Kidney tubule cell (primary cell): Measurements from ENCODE around the gene DIDO1.

Experiments used
- DNase-seq: peaks from one replicate; pipeline ENCODE4 v3.0.0-alpha.2; 2018; ENCODE audit warnings: low spot score

DIDO1 gene

DNA sequence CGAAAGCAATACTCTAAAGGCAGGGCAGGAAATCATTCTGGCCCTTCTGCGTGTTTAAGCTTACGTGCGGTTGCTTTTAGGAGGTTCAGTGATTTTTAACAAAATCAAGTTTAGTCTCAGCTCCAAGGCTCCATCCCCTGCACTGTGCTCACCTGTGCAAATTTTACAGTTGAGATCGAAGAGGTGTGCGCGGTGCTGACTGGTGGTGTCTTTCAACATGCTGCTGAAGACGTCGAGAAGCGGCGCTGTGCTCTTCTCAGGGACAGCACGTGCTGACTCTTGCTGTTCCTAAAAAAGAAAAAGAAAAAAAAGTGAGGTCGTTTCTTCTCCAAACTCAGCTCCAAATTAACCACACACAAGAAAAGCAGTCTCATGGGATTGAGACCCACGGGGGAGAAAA lies 32.0 kb downstream of the DIDO1 start:
- no peak for DNase-seq

DNA sequence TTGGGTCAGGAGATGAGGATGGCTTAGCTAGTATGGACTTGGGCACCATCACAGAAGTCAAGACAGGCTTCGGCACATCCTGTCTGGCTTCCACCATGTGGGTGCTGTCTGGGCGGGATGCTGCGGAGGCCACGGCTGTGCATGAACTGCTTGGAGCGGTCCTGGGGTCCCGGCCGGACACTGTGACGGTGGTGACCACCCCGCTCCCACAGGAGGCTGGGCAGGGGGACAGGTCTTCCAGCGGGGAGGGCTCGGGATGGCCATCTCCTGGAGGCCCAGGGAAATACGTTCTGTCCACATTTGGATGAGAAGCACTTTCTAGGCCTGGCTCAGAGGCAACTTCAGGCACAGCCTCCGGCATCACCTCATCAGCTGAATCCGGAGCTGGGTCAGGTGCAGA lies 32.6 kb downstream of the DIDO1 start:
- DNase-seq: no peak

DNA sequence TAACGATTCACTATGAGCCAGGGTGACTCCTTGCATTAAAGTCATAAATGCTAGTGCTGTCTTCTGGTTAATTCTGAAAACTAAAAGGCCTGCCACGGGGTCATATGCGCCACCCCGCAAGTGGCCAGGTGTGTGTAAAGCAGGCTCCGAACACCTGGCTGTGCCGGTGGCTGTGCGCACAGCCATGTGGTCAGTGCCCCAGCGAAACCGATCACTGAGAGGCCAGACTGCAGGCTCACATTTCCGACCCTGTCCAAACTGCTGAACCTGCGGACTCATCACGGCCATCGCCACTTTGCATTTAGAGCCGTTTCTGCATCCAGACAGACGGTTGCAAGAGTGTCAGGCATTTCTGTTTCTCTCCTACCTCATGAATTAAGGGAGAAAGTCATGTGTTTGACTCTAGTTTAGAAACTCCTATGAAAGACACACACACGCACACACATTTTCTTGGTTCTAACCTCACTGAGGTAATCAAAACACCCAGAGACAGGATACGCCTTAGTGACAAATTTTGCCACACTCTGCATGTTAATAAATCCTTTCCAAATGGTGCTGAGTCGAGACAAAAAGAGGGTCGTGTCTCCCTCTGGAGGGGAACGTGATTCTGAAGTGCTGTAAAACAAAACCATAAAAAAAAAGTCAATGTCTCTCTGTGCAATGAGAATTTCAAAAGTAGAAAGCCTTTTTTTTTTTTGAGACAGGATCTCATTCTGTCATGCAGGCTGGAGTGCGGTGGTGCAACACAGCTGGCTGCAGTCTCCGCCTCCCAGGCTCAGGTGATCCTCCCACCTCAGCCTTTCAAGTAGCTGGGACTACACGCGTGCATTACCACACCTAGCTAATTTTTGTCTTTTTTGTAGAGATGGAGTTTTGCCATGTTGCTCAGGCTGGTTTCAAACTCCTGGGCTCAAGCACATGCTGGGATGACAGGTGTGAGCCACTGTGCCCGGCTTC lies 33.7 kb downstream of the DIDO1 start:
- DNase-seq: no peak

DNA sequence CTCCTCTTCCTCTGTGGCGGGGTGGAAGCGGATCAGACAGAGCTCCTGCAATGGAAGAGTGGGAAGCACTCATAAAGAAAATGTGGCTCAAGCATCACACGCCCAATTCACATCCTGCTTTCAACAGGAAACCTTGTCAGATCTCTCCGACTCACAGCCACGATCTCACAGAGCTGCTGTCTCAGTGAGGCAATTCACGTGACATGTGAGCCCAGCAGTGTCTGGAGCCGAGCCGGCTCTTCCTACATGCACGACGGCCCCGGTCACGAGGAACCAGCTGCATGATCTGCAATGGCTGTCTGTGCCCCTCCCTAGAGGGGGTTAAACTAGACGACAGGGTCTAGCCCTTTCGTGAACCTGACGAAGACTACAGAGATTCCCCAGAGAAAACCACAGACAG lies 35.2 kb downstream of the DIDO1 start:
- peak; percentile 37 for DNase-seq

DNA sequence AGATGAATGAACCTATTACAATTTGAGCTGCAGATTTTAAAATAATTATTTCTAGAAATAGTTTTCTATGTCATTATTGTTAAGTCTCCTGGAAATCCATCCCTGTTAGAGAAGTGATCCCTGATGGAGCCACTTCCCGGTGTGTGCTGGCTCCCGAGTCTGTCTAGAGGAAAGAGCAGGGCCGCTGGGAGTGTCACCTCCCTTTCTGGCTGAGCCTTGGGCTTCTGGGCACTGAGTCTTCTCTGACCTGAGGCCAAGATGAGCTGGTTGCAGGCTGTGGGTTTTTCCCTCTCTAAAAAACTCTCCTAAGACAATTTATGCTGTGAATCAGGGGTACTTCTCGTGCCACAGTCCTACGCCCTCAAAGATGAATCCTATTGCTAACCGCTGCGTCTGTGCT lies 35.9 kb downstream of the DIDO1 start:
- DNase-seq: no peak

DNA sequence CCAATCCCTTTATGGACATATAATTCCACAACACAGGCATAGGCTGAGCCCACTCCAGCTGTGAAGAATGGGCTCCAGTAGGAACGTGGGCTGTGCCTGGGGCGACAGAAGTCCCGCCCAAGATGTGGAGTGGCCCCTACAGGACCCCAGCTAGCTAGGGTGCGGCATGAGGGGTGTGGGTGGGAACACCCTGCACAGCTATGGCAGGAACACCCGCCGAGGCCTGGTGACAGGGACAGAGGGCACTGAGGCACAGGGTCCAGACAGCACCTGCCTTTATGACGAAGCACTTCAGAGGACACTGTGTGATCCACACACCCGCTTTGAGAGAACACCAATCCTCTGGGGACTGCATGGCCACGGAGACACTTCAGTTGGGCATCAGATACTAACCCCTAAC lies 36.4 kb downstream of the DIDO1 start:
- DNase-seq: no peak

DNA sequence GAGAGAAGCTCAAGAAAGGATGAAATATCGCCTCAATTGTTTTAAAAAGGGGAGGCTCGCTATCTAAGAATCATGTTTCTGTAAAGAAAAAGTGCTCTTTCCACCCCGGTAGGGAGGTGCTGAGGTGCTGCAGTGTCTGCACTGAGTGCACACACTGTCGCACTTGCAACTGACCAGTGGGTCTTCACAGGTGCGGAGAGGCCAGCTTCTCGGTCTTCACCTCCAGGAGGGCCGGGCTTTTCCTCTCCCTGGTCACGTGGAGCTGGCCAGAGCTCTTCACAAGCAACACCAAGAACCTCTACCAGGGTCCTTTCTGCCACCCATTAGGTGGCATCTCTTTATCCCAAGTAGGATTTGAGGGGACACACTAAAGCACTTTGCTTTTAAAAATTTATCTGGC lies 36.9 kb downstream of the DIDO1 start:
- DNase-seq: no peak

DNA sequence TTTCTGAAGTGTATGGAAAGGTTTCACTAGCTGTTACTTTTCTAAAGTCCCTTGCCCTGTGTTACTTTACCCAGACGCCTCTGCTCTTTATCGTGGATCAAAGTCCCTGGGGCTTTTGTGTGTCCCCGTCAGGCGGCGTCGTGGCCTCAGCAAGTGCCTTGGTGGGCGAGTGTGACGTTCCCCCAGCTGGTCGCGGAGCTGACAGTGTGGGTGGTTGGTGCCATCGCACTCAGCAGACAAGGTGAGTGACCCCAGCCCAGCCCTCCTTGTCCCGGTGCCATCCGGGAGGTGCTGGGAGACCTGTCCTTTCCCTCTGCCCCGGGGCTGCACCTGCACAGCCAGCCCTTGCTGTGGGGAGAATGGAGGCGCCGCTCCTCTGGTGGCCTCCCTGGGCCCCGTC lies 37.4 kb downstream of the DIDO1 start:
- no peak for DNase-seq

DNA sequence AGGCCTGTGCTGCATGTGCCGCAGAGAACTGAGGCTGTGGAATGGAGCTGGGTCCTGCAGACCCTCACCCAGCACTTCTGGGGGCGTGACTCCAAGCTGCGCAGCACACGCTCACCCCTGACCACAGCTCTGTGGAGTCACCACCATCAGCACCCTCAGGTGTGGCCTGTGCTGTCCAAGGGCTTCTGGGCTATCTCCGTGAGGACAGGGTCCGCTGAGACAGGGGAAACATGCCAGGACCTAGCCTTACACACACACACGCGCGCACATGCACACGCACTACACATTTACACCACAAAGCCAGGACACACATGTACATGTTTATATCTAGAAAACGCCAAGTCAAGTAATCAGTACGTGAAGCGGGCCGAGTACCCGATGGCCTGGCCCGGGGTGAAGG lies 37.9 kb downstream of the DIDO1 start:
- DNase-seq: no peak

DNA sequence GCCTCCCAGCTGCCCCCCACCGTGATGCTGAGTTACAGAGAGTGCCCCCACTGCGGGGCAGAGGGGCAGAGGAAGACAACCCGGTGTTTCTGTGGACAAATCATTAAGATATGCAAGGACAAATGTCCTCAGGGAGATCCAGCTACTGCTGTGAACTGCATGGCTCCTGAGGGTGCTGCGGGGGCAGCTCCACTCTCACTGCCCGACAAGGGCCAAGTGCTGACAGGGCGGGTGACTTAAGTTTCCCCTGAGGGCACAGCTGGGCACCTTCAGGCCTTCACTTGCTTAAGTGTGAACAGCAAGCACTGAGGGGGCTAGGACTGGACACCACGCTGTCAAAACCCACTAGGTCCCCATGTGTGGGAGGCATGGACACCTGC lies 38.5 kb downstream of the DIDO1 start:
- no peak for DNase-seq

DNA sequence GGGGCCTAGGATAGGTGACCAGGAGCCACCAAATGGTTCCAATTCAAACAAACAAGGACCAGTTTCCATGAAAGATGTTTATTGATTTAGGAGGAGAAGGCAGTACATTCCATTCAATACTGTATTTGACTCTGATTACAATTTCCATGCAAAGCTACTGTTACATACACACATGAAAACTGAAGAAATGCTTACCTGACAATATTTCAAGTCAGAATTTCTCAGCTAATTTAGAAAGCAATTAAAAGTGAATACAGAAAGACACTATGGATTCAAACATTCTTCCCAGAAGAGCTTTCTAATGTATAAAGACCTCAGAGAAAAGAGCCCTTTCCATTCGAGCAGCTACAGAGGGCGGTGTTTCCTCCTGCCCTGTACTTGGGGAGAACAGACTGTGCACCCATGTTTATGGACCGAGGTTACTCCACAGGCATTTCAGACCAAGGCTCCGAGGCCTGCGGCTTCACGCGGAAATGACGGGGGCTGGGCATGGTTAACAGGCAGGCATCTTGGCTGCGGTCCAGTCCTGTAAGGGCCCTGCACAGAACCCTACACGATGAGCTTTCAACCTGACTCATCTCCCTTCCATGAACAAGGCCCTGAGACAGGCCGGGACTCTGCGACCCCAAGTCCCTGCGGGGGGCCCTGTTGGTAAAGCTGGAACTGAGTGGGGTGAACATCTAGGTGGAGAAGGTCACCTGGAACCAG lies 39.0 kb downstream of the DIDO1 start:
- DNase-seq: peak; percentile 79

DNA sequence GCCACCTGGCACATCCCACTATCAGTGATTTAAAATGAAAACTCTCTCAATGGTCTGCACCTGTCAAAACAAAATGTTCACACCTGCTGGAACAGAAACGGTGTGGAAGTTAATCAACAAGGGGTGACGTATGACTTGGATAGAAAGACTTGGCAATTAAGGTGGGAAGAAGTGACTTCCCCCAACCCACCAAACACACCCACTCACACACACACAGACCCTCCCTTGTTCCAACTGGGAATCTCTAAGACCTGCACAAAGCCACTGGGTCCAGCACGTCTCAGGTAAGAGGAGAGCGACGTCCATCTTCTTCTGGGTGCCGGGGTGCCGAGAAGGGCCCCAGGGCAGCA lies 39.6 kb downstream of the DIDO1 start:
- no peak for DNase-seq

DNA sequence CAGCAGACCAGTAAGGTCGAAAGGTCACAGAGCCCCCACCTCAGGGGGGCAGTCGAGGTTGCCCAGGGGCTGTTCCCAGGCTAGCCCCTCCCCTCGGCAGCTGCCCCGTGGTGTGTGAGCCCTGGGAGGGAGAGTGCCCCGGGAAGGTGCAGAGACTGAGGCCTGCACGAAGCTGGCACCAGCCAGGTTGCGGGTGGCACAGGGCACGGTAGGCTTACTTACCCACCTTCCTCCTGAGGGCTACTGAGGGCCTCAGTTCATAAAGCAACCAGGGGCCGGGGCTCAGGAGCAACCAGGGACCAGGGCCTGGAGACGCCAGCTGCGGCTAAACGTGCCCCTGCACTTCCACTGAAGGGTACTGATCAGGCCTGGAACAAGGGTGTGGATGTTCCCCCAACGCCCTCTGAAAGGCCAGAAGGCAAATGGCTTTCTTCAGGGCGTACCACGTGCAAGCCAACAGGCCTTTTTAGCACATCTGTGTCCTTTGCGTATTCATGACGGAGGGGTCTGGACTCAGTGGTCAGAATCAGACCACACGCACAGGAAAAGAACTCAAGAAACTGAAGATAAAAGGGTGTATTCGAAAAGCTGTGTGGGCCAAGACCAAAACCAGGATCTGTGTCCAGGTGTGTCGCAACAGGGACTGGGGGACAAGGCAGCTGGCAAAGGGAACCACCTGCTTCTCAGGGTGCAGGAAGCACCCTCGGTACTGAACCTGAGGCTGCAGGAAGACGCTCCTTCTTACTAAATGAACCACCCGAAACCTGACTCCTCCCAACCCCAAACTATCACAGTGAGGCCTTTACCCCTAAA lies 40.2 kb downstream of the DIDO1 start:
- DNase-seq: no peak

DNA sequence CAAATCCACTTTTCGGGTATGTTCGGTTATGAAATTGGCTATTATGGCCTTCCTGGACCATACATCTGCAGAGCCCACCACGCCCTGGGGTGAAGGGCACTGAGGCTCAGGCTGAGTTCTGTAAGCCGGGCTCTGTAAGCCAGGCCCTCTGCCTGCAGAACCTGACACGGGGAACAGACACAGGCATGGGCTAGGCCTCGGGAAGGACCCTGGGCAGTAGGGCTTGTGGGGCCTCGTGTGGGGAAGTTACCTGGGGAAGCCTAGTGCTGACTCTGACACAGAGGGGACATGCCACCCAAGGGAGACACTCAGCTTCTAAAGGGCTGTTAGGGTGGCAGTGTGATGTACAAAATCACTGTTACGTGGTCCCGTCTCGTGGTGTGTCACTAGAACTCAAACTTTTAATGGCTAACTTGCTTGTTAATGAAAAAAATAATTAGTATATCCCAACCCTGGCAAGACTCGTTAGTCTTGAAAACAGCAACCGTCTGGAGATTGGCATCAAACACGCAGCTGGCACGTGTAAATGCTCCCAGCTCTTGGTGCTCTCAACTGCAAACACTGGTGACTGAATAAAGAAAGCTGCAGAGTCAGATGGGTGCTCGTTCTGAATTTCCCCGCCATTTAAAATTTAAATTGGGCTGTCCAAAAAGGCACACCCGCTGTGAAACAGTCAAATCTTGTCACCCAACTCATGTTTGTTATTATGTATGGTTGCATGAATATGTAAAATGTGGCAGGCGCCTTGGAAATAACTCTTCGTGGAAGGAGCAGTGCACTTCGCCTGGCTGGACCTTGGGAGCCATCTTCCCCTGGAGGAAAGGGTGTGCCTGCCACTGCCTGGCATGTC lies 41.0 kb downstream of the DIDO1 start:
- DNase-seq: no peak

DNA sequence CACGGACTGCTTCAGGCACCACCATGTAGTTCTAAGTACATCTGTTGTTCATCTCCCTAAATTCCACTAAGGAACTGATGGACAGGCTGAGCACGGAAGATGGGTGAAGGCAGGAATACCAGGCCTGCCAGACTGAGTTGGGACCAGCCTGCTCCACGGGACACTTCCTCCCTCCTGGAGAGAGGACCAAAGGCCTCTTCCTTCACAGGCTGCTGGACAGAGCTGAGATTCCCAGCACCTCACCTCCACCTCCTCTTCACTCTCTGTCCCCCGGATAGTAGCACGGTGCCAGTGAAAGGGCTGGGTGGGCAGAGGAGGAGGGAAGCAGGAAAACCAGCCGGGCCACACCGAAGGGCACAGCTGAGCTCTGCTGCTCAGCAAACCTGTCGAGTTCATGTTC lies 41.7 kb downstream of the DIDO1 start:
- DNase-seq: no peak

DNA sequence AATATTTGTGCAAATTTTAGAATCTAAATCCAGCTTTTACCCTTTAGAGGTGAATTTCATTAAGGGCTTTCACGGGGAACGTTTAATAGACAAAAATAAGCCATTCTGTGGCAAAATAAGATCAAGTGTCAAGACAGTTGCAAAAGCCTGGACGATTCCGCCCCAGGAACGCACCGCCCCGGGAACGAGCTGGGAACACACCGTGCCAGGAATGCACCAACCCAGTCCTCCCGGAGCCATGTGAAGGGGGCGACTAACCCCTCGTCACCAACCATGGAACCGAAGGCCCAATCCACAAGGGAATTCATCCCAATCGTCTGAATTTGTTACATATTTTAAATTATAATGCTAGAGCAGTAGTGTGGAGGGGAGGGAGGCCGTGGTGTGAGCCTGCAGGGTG lies 43.9 kb downstream of the DIDO1 start:
- no peak for DNase-seq

DNA sequence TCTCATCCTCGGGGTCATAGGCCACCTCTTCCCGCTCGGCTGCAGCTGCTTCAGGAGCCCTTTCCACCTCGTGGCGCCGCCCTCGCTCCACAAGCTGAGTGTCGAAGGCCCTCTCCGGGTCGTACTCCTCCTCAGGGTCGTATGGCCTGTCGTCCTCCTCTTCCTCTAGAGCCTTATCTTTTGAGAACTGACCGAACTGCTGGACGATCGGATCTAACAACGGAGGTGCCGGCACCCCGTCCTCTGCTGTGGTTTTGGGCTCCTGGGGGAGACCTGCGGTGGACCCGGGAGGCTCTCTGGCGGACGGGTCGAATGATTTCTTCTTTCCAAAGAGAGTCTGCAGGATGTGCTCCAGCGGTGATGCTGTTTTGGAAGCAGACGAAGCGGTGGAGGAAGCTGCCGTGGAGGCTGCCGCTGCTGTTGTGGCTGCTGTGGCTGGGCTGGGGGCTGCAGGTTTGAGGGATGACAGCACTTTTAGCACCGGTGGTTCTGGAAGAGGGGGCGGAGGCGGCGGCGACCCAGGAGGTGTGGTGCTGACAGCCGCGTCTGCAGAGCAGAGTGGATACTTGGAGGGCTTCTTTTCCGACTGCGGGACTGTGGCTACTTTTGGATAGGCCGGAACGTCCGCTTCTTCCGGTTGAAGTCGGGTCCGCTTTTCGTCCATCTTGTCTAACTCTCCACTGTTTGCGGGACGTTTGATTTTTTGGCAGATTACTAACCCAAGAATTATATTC lies 44.5 kb downstream of the DIDO1 start:
- no peak for DNase-seq

DNA sequence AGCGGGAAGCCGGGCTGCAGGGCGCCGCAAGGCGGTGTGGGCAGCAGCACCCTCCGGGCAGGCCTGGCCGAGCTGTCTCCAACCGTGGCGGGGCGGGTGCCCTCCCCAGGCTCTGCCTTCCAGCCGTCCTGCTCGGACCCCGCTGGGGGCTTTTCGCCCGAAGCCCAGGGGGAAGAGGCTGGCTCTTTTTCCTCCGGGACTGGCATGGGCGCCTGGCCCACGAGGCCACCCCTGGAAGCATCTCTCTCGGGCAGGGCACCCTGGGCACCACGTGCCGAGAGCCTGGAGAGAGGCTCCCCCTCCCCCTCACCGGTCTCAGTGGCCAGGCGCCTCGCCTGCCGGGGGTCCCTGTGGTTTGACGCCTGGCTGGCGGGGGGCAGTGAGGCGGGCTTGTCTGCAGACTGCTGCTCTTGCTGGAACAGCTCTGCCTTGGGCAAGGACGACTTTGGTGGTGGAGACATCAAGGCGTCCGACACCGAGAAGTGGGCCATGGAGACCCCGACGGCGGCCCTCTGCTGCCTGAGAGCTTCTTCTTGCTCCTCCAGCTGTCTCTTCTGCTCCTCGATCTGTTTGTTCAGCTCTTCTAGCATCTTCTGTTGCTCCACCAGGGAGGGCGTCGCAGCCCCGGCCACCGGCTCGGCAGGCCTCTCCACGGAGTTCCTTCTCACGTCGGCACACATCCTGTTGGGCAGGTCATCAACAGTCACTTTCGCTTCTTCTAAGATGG lies 45.2 kb downstream of the DIDO1 start:
- DNase-seq: no peak

DNA sequence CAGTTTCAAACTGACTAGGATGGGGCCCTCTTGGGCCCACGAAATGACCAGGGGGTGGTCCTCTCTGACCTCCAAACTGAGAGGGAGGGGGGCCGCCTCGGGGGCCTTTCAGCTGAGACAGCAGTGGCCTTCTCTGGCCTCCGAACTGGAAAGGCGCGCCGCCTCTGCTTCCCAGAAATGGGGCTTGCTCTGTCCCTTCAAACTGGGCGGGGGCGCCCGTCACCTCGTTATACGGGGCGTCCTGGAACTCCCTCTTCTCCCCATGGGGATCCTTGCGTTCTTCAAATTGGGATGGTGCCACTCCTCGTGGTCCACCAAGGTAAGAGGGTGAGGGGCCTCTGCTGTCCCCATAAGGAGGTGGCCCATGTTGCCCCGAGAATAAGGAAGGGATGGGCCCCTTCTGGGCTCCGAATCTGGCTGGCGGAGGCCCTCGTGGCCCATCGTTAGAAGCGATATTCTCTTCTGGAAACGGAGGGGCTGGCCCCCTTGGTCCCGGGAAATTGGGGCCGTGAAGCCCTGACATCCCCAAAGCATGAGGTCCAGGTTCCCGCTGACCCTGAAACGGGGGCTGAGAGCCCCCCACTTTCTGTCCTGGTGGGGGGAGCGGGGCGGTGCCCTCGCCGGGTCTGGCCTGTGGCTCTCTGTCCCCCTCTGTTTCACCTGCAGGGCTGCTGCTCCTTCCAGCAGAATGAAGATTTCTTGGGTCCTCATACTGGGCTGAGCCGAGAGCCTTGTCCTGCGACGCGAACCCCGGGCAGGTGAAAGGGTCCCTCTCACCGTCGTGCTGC lies 46.0 kb downstream of the DIDO1 start:
- DNase-seq: no peak
